Skeletal muscle tissue (tissue), 4 donors: ENCODE results near the gene VCP. TPM values are rescaled to one million over a fixed set of nuclear protein-coding genes. Genes with fewer than 3 reads are reported as not detected.

Experiments
- H3K27ac ChIP-seq: one replicate; pipeline ENCODE4 v1.7.0; 2013; ENCODE audit warnings: mild to moderate bottlenecking, low read depth, low read length, inconsistent platforms
- H3K27me3 ChIP-seq, 3 donors: one replicate each; pipeline ENCODE4 v1.7.0; 2013; ENCODE audit warnings: low read length in 3 of 3; ENCODE audit not compliant: control insufficient read depth in 3 of 3, insufficient read depth in 3 of 3
- H3K36me3 ChIP-seq, 3 donors: one replicate each; pipeline ENCODE4 v1.7.0; 2013; ENCODE audit warnings: low read length in 3 of 3; ENCODE audit not compliant: control insufficient read depth in 3 of 3, insufficient read depth in 3 of 3
- H3K4me1 ChIP-seq, 3 donors: one replicate each; pipeline ENCODE4 v1.7.0; 2013; ENCODE audit warnings: low read length in 3 of 3, mild to moderate bottlenecking in 3 of 3; ENCODE audit not compliant: control insufficient read depth in 3 of 3, insufficient read depth in 3 of 3
- H3K4me3 ChIP-seq, 3 donors: one replicate each; pipeline ENCODE4 v1.7.0; 2013; ENCODE audit warnings: low read length in 3 of 3
- H3K9ac ChIP-seq, 3 donors: one replicate each; pipeline ENCODE4 v1.7.0; 2013; ENCODE audit warnings: low read length in 3 of 3, mild to moderate bottlenecking in 3 of 3, moderate library complexity in 2 of 3, low read depth in 1 of 3
- H3K9me3 ChIP-seq, 3 donors: one replicate each; pipeline ENCODE4 v1.7.0; 2013; ENCODE audit warnings: low read length in 3 of 3; ENCODE audit not compliant: control insufficient read depth in 3 of 3
- total RNA-seq: library from RNA; depleted of rRNA; stranded (reverse); fragments of >200 nt; gene quantifications from one replicate; pipeline ENCODE4 v1.2.3, GENCODE V29; 2014
- donor health status: Osteomylitis.

VCP gene
- total RNA-seq, 1 donor from 2014 or later, result 212 TPM

GRCh38 chr9:35048511-35048910 is 23.9 kb downstream of the VCP start:
- Histone ChIP-seq H3K36me3 (peaks cover 25 to 45% (median 37%) of the 10 kb centered on the region in 3 donors), H3K9ac (no peak overlapping the region), H3K9me3 (no peaks in the 10 kb centered on the region), H3K4me1 (peaks cover 7 to 9% (median 8%) of the 10 kb centered on the region in 3 donors), H3K27ac (no peak overlapping the region), H3K4me3 (no peak overlapping the region), H3K27me3 (no peaks in the 10 kb centered on the region)

- H3K36me3 ChIP-seq, result peaks cover 36 to 51% (median 49%) of the 10 kb centered on the region in 3 donors
- H3K9ac ChIP-seq, result no peak overlapping the region
- no peaks in the 10 kb centered on the region for H3K4me1 ChIP-seq
- H3K27ac ChIP-seq, result no peak overlapping the region
- no peak overlapping the region for H3K4me3 ChIP-seq
- H3K9me3 ChIP-seq, result no peaks in the 10 kb centered on the region
- H3K27me3 ChIP-seq, result no peaks in the 10 kb centered on the region
Measured at GRCh38 chr9:35044071-35044470, 28.4 kb downstream of the VCP start.

- Histone ChIP-seq H3K27me3 (no peaks in the 10 kb centered on the region), H3K4me3 (no peak overlapping the region), H3K9me3 (no peaks in the 10 kb centered on the region), H3K9ac (no peak overlapping the region), H3K4me1 (no peaks in the 10 kb centered on the region), H3K27ac (no peak overlapping the region), H3K36me3 (peaks cover 34 to 50% (median 46%) of the 10 kb centered on the region in 3 donors)
Measured at GRCh38 chr9:35042891-35043545, 29.4 kb downstream of the VCP start.

GRCh38 chr9:35042081-35042604 is 30.3 kb downstream of the VCP start:
- no peaks in the 10 kb centered on the region for H3K27me3 ChIP-seq
- H3K27ac ChIP-seq, result no peak overlapping the region
- H3K9me3 ChIP-seq, result no peaks in the 10 kb centered on the region
- H3K36me3 ChIP-seq, result peaks cover 33 to 46% (median 46%) of the 10 kb centered on the region in 3 donors
- no peak overlapping the region for H3K9ac ChIP-seq
- H3K4me3 ChIP-seq, result no peak overlapping the region
- H3K4me1 ChIP-seq, result no peaks in the 10 kb centered on the region

GRCh38 chr9:35035851-35036701 is 36.3 kb downstream of the VCP start:
- peaks cover 0 to 3% (median 0%) of the 10 kb centered on the region in 3 donors for H3K4me1 ChIP-seq
- no peak overlapping the region for H3K27ac ChIP-seq
- H3K27me3 ChIP-seq, result no peaks in the 10 kb centered on the region
- peak overlapping the region; percentile 36 to 51 (median 49) for H3K4me3 ChIP-seq
- no peaks in the 10 kb centered on the region for H3K9me3 ChIP-seq
- peak overlapping the region in 2 of 3 donors; percentile 14 to 32 for H3K9ac ChIP-seq
- H3K36me3 ChIP-seq, result peaks cover 12 to 34% (median 15%) of the 10 kb centered on the region in 3 donors

GRCh38 chr9:35033101-35033500 is 39.3 kb downstream of the VCP start:
- Histone ChIP-seq H3K27ac (no peak overlapping the region), H3K9ac (no peak overlapping the region), H3K36me3 (peaks cover 12 to 27% (median 13%) of the 10 kb centered on the region in 3 donors), H3K4me3 (no peak overlapping the region), H3K4me1 (peaks cover 0 to 3% (median 0%) of the 10 kb centered on the region in 3 donors), H3K27me3 (no peaks in the 10 kb centered on the region), H3K9me3 (no peaks in the 10 kb centered on the region)

GRCh38 chr9:35029852-35030251 is 42.6 kb downstream of the VCP start:
- Histone ChIP-seq H3K27ac (no peak overlapping the region), H3K27me3 (no peaks in the 10 kb centered on the region), H3K4me3 (no peak overlapping the region), H3K9ac (no peak overlapping the region), H3K9me3 (no peaks in the 10 kb centered on the region), H3K4me1 (peaks cover 0 to 8% (median 4%) of the 10 kb centered on the region in 3 donors), H3K36me3 (peaks cover 7 to 15% (median 11%) of the 10 kb centered on the region in 3 donors)

- Histone ChIP-seq H3K36me3 (peaks cover 7 to 18% (median 13%) of the 10 kb centered on the region in 3 donors), H3K9me3 (no peaks in the 10 kb centered on the region), H3K27ac (no peak overlapping the region), H3K4me1 (peaks cover 0 to 8% (median 4%) of the 10 kb centered on the region in 3 donors), H3K27me3 (no peaks in the 10 kb centered on the region), H3K4me3 (no peak overlapping the region), H3K9ac (no peak overlapping the region)
Measured at GRCh38 chr9:35029241-35029640, 43.2 kb downstream of the VCP start.

GRCh38 chr9:35028341-35028740 is 44.1 kb downstream of the VCP start:
- H3K4me3 ChIP-seq, result no peak overlapping the region

GRCh38 chr9:35027860-35028259 is 44.6 kb downstream of the VCP start:
- Histone ChIP-seq H3K9ac (no peak overlapping the region), H3K36me3 (peaks cover 1 to 19% (median 15%) of the 10 kb centered on the region in 3 donors), H3K4me1 (peaks cover 0 to 8% (median 4%) of the 10 kb centered on the region in 3 donors), H3K27me3 (no peaks in the 10 kb centered on the region), H3K9me3 (no peaks in the 10 kb centered on the region), H3K27ac (no peak overlapping the region), H3K4me3 (no peak overlapping the region)

More at GRCh38 chr9:35028341-35028740, 44.1 kb downstream of the VCP start:
- no peak overlapping the region for H3K9ac ChIP-seq
- H3K4me1 ChIP-seq, result peaks cover 0 to 8% (median 4%) of the 10 kb centered on the region in 3 donors
- H3K36me3 ChIP-seq, result peaks cover 6 to 22% (median 19%) of the 10 kb centered on the region in 3 donors
- H3K9me3 ChIP-seq, result no peaks in the 10 kb centered on the region
- no peaks in the 10 kb centered on the region for H3K27me3 ChIP-seq
- no peak overlapping the region for H3K27ac ChIP-seq
